HG03342 (cell line): ENCODE results near the gene CMKLR1.

Experiments used
- ATAC-seq: cut with Tn5 transposase; IDR thresholded peaks from one replicate; pipeline ENCODE4 v1.9.1; 2021; ENCODE audit warnings: mild to moderate bottlenecking, moderate library complexity; ENCODE audit not compliant: unreplicated experiment

CMKLR1 gene

DNA sequence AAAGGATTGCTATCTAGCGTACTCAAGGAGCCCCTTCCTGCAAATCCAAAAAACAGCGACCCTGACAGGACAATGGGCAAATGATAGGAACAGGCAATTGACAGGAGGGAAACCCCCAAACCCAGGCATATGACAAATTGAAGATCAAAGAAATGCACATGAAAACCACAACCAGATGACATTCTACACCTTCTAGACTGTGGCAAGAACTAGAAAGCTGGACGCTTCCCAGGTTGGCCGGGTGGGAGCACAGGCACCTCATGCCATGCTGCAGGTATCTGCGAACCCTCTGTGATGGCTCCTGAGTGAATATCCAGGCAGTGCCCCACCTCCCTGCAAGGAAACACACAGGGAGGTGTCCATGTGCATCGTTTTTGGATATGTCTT is 37.1 kb downstream of the CMKLR1 start:
- ATAC-seq, result no peak

DNA sequence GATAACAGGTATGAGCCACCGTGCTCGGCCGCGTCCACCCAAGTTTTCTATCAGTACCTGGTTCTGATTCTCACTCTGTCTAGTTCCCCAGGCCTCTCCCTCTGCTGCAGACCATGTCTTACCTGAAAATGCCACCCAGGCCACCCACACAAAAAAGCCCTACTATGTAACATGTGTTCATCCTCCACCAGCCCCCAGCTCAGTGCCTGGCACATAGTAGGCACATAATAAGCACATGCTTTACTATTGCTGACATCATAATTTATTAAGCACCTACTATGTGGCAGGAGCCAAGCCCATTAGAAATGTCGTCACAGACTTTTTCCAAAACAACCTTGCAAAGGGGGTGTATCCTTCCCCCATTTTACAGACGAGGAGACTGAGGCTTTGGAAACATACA is 37.8 kb downstream of the CMKLR1 start:
- ATAC-seq, result no peak

DNA sequence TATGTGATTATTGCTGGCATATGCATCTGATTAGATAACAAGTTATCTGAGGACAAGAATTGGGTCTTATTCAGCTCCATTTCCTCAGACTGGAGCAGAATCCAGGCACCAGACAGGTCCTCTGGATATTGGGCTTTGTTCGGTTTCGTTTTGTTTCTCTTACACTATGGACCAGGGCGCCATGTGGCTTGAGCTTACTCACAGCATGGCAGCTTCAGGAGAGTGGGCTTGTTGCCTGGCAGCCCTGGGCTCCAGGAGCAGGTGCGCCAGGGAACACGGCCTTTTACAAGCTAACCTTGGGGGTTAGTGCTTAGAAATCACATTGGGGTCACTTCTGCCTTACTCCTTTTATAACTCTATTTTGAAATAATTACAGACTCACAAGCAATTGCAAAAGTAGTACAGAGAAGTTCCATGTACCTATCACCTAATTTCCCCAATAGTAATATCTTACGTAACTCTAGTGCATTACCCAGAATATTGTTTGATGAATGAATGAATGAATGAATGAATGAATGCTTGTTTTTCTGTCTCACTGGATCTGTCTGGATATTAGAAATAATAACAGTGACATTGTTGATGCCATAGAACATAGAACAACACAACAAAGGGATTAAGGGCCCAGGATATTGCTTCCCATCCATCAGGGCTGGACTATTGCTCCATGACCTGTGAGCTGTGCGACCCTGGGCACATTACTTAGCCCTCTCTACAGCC is 39.0 kb downstream of the CMKLR1 start:
- no peak for ATAC-seq

DNA sequence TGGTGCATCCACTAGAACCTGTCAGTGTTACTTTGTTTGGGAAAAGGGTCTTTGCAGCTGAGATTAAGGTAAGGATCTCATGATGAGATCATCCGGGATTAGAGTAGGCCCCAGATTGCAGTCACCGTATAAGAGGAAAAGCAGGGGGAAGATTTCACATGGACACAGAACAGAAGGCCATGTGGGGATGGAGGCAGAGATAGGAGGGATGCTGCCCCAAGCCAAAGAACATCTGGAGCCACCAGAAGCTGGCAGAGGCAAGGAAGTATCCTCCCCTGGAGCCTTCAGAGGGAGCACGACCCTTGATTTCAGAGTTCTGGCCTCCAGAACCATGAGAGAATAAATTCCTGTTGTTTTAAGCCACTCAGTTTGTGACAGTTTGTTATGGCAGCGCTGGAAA is 39.6 kb downstream of the CMKLR1 start:
- ATAC-seq, result no peak

DNA sequence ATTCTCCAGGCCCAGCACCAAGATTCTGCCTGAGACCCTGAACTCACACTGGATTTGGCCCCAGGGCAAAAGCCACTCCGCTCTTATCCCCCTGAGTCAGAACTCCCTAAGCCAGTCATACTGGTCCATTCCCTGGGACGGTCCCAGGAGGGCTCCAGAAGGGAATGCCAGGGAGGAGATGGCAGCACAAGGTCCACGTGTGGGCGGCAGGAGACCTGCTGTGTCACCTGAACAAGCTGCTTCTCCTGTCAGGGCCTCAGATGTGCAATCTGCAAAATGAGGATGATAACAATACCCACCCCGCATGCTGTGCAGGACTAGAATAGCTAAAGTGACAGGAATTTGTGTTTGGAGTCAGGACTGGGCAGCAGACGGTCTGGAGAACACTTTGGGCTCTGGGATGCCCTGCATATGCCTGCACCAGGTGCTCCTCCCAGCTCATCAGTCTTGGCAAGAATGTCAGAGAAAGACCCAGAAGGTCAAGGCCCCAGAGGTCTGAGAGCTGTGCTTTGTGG is 40.3 kb downstream of the CMKLR1 start:
- no peak for ATAC-seq

DNA sequence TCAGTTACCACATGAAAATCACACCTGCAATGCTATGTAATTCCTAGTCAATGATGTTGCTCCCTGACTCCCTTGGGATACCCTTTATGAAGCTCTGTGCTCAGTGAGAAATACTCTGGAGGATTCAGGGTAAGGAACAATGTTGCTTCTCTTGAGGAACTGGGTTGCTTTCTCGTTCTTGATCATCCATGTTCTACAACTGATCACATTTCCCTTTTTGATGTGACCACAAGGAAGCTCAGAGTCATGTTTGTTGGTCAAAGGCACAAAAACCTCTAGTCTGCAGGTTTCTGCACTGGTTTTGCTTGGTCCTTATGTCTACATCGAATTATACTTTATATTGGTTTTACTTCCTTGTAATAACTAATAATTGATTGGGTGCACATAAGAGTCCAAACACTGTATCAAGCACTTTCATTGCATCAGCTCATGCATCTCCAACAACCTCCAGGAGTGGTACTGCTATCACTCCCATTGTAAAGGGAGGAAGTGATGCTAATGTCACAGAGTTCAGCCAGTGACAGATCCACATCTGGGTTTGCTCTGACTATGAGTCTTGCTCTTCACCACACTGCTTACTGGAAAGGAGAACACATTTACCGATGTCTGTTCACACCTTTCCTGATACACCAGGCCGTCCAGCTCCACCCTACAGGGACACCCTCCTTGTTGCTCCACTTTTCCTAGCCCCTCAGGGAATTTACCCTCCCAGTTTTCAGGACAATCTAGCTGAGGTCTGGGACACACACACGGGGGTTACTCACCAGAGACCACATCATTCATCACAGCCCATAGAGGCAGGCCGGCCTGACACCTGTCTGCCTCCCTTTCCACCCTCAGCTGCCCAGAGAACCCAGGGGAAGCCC is 41.0 kb downstream of the CMKLR1 start:
- peak; percentile 82 for ATAC-seq

DNA sequence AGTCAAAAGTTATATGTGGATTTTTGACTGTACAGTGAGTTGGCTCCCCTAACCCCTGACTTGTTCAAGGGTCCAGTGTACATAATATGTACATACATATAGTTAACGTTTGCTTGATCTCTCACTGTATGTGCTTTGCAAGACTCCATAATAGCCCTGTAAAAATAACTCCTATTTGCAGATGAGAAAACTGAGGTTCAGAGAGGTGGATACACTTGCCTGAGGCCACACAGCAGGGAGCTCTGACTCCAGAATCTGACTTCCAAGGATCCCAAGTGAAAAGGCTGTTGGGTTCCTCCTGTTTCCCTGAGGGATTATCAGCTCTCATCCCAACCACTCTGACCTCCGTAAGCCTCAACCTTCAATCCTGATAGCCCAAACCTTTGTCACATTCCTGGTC is 41.7 kb downstream of the CMKLR1 start:
- ATAC-seq, result no peak

DNA sequence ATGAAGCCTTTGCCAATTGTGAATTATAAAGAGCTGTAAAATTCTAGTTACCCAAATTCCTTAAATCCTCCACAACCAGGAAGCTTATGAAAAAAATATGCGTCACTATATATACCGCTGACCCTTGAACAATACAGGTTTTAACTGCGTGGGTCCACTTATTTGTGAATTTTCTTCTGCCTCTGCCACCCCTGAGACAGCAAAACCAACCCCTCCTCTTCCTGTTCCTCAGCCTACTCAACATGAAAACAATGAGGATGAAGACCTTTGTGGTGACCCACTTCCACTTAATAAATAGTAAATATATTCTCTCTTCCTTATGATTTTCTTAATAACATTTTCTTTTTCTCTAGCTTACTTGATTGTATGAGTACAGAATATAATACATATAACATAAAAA is 42.2 kb downstream of the CMKLR1 start:
- no peak for ATAC-seq

DNA sequence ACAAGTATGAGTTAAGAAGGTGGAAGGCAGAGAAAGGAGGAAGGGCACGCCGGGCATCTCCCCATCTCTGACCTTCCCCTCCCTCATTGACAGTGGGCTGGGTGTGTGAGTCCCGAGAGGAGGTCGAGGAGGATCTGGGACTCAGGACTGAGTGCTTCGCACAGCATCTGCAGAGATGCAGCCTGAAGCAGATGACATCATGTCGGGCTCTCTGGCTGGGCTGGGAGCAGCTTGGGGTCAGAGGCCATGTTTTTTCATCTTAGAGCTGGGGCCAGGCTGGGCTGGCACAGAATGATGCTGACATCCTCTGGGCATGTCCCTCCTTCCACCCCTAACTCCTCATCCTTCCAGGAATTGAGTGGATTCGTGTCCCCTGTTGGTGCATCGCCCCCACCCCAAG is 43.5 kb downstream of the CMKLR1 start:
- ATAC-seq, result no peak

DNA sequence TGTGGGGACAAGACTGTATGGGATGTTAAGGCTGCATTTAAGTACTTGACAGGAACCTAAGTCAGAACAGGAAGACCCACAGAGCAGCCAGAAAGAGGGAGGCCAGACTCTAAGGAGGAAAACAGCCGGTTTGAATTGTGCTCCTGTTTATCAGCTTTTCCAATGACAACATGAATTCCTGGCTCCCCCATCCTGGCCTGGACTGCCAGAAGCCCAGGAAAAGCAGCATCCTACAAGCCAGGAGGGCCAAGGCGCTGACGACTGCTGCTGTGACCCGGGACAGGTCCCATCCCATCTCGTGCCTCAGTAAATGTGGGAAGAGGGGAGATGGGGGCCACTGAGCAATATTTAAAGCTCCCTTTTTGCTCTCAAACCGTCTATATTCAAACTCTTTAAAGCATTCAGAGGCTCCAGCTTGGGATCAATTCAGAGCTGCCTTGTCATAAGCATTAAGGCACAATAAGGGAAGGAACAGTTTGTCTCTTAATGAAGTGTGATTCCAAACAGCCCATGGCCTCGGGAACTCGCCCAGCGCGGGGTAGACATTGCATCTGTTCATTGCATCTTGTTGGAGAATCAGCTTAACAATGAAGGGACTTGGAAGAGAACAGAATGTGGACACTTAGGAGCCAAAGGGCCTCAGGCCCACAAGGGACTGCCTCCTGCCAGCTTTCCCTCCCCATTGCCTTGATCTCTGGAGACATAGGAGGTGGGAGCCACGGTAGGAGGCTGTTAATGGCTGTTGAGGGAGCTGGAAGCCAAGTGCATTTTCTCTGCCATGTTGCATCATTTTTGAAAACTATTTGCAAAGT is 49.6 kb downstream of the CMKLR1 start:
- ATAC-seq, result no peak

DNA sequence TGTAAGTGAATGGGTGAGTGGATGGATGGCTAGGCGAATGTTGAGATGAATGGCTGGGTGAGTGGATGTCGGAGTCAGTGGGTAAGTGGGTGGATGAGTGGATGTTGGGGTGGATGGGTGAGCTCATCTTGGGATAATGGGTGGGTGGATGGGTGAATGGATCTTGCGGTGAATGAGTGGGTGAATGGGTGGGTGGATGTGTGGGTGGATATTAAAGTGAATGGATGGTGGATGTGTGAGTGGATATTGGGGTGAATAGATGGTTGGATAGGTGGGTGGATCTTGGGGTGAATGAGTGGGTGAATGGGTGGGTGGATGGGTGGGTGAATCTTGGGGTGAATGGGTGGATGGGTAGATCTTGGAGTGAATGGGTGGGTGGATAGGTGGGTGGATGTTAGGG is 51.9 kb downstream of the CMKLR1 start:
- ATAC-seq, result no peak

DNA sequence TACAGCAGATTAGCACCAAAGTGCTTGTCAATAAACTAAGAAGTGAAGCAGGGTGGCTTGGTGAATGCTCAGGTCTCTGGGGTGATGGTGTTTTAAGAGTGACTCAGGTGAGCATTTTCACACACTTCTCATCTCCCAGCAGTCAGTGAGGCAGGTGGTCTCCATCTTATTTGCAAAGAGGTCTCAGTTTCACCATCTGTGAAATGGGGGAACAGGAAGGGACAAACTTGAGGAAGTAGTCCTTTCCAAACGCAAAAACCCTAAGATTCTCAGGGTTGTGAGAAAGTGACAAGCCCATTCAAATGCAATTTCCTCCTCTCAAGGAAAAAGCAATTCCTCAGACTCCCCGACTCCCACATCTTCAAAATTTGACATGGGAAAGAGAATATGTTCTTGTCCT is 54.1 kb downstream of the CMKLR1 start:
- no peak for ATAC-seq

DNA sequence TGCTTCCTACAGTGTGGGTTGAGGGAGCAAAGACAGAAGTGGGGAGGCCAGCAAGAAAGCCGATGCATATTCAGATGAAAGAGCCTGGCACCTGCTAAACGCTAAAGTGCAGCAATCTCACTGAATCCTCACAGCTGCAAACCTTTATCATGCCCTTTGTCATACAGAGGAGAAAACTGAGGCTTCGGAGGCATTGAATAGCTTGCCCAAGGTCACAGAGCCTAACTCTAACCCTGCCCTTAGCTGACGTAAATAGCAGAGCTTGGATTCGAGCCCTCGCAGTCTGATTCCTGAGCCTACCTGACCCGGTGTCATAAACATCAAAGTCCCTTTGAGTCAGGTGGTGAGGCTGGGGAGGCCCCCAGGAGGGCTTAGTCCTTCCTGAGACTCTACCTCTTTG is 54.9 kb downstream of the CMKLR1 start:
- ATAC-seq, result no peak

DNA sequence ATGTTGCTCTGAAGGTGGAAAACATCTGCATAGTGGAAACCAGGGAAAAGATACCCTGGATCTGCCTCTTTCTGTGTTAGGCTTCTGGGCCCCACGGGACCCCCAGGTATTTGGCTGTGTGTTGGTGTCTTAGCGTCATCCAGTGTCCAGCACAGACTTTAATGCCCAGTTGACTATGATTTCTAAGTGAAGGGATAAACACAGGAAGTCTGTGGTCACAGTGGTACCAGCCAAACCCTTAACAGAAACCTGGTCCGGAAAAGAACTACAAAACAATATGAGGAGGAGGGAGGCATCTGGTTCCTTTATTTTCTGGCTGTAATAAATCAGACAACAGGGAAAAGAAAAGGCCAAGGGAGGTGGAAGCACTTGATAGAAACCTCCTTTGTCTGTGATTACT is 56.4 kb downstream of the CMKLR1 start:
- no peak for ATAC-seq

DNA sequence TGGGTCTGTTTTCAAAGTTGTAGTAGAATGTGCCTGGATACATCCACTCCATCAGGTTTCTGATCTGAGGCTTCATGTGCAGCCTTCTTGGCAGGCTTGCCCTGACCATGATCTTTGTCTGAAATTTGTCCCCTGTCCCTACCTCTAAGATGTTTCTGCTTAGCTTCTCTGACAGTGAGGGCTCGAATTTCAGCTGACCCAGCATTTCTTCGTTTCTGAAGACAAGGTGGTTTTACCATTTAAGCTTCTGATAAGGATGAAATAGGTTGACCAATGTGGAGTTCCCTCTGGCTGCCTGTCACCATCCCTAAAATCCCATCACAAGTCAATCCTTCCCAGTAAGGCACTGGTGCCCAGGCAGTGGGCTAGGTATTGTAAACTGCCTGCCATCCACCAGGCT is 57.0 kb downstream of the CMKLR1 start:
- ATAC-seq, result no peak

DNA sequence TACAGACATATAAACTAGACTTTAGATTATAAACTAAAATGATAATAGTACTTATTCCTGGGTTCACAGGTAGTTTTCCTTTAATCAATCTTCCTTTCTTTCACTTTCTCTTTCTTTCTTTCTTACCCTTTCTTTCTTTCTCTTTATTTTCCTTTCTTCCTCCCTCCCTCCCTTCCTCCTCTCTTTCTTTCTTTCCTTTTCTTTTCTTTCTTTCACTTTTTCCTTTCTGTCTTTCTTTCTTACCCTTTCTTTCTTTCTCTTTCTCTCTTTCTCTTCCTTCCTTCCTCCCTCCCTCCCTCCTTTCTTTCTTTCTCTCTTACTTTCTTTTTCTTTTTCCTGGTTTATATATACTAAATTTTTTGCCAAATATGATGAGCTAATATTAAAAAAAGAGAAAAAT is 61.5 kb downstream of the CMKLR1 start:
- no peak for ATAC-seq

DNA sequence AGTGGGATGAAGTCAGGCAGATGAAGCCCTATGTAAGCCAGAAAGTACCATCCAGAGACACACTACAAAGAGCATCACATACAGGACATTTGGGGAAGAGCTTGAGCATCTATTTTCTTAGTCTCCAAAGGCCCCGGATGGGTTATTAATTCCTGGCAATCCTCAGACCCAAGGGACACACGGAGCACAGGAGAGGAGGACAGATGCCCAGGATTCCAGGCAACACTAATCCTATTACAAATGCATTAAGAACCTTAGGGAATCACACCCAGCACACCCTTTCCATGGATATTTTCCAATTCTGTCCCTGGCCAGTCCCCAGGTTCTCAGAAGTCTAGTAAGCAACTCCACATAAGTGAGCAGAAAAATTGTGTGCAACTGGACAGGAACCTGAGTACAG is 65.9 kb downstream of the CMKLR1 start:
- no peak for ATAC-seq

DNA sequence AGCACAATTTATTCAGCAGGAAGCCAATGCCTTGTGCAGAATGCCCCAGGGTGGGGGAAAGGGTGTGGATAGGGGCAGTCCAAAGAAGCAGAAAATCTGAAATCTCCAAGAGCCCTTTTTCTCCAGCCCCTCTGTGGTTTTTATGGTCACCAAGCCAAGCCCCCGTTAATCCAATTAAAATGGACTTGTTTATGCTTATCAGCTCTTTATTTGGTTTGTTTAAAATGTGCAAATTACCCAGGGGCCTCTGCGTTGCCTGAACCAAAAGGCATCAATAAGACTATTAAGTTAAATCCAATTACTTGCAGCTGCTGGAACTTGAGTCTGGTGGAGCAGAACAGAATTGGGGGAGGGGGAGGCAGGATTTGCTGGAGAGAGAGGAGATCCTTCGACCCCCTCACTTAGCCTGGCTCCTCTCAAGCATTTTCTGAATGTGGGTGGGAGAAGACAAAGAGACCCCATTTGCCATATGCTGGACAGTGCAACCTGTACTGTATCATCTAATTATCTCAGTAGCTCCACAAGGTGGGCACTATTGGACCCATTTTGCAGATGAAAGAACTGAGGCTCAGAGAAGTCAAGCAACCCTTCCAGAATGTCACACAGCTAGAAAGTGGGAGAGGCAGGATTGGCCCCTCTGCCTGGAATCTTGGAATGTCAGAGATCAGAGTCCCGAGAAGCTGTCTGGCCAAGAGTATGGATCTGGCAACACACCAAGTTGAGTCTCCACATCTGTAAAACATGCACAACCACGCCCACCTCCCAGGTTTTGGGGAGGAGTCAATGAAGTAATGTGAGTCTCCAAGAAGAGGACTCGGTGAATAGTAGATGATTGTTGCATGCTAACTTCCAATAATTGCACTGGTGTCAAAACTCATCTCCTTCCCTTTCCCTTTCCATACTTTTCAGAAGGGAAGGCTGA is 66.9 kb downstream of the CMKLR1 start:
- ATAC-seq, result no peak

DNA sequence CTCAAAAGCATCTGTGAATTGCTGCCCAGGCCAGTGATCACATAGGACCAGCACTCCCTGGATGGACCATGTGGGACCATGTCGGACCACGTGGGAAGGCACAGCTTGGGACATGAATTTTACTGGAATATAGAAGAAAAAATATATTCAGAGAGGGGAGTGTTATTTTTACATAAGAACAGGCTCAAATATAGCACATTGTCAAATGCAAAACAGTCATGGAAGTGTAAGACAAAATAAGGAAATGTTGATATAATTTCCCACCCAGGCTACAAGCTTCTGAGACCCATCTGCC is 68.3 kb downstream of the CMKLR1 start:
- ATAC-seq, result no peak

DNA sequence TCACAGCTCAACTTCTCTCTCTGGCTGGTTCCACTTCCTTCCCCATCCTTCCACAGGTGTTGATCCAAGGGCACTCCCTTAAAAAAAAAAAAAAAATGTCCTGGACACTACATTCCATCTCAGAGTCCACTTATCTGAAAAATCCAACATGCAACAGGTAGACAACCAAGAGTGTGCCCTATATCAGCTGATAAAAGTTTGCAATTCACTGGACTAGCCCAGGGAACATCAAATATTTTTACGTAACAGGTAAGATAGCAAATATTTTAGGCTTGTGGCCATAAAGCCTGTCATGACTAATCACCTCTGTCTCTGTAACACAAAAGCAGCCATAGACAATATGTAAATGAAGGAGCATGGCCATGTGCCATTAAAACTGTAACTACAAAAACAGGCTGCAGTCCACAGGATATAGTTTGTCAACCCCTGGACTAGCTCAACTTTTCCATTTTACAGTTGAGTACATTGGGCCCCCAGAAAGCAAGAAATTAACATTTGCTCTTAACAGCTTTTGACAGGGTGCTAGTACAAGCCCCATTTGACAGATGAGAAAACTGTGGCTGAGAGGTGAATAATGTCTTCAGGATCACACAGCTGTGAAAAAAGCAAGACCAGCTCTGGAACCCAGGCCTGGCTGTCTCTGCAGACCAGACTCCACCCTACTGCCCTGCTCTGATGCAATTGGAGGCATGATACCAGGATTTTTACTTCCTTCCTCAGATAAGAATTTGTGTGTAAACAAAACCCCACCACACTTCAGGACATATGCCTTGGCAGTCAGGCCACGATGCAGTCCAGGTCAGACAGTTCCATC is 68.9 kb downstream of the CMKLR1 start:
- ATAC-seq, result no peak
